ENCODE measurements around the gene TSR3.

TSR3 gene

DNA sequence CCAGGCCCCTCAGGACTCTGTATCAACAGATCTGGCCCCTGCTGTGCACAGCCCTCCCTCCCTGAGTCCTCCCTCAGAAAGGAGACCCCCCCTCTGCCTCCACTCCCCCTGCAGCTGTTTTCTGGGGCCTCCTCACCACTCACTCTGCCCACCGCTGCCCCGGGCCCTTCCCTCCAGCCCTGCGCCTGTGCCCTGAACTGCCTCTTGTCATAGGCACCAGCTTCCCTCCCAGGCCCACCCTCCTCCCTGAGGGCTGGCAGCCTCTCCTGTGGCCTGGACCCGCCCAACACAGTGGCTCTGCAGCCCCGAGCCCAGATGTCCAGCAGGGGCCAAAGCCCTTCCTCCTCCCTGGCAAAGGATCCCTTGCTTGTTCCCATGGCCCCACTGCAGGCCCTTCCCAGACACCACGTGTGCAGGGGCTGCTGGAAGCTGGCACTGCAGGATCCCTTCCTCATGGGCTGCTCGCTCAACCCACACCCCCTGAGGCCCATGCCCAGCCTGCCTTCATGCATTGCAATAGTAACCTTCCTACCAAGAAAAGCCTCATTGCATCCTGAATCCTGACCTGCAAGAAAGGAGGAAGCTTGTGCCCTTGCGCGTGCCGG lies 25.8 kb upstream of the TSR3 start:
- no peak for DNase-seq (ENCODE audit: low spot score)

DNA sequence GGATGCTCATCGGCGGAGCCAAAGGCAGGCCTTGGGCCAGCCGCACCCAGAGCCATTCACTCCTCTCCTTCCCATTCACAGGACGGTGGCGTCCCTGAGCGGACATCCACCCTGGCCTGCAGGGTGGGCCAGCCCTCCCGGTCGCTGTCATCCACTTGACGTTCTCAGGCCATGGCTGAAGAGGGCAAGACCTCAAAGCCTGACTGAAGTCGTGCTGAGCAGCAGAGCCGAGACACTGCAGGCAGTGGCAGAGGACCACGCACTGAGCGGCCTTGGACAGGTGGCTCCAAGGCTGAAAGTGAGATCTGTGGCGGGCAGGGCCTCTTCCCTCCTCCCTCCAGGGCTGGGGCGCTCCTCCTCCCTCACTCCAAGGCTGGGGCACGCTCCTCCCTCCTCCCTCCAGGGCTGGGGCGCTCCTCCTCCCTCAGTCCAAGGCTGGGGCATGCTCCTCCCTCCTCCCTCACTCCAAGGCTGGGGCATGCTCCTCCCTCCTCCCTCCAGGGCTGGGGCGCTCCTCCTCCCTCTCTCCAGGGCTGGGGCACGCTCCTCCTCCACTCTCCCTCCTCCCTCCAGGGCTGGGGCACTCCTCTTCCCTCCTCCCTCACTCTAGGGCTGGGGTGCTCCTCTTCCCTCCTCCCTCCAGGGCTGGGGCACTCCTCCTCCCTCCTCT lies 24.2 kb upstream of the TSR3 start:
- no peak for DNase-seq (ENCODE audit: low spot score)

DNA sequence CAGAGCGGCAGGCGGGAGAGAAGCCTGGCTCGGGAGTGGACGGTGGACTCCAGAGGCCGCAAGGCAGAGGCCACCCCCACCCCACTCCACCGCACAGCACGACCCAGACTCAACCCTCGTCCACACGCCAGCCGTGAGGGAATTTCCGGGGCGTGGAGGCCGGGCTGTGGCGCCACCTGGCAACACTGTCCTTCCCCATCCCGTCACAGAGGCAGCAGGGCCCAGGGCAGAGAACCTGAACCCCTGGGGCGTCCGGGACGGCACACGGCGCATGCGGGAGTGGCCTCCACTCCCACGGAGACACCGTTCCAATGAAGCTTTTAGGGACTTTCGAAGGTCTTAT lies 23.6 kb upstream of the TSR3 start:
- DNase-seq (ENCODE audit: low spot score): no peak

DNA sequence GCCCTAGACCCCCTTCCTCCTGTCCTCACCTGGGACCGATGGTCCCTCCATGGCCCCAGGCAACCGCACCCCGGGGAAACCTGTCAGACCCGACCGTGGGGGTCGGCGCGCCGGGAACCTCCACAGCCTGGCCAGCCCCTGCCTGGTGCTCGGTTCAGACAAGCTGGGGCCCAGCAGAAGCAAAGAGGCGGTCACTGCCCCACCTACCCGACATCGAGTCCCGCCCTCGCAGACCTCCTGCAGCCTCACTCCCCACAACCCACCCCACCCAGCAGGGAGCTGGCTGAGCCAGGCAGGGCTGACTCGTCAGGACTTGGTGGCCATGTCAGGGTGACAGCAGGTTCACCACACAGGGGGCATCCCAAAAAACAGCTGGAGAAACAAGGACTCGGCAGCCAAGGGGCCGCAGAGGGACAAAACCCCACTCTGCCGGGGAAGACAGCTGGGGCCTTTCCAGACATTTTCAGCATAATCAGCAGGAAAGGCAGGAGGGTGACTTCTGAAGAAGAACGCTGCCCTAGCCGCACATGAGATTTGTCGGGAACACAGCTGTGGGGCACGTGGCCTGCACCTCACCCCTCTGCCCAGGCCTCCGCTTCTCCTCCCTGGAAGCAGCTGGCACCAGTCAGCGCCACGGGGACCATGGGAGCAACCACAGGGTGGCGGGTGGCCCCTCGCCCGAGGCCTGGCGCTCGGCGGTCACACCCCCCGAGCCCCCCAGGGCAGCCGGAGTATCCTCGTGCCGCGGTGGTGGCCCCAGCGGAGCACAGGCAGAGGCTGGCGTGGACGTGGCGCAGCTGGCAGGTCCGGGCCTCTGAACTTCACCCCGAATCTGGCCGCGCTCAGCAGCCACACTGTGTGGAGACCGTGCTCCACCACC lies 23.0 kb upstream of the TSR3 start:
- DNase-seq (ENCODE audit: low spot score): no peak

DNA sequence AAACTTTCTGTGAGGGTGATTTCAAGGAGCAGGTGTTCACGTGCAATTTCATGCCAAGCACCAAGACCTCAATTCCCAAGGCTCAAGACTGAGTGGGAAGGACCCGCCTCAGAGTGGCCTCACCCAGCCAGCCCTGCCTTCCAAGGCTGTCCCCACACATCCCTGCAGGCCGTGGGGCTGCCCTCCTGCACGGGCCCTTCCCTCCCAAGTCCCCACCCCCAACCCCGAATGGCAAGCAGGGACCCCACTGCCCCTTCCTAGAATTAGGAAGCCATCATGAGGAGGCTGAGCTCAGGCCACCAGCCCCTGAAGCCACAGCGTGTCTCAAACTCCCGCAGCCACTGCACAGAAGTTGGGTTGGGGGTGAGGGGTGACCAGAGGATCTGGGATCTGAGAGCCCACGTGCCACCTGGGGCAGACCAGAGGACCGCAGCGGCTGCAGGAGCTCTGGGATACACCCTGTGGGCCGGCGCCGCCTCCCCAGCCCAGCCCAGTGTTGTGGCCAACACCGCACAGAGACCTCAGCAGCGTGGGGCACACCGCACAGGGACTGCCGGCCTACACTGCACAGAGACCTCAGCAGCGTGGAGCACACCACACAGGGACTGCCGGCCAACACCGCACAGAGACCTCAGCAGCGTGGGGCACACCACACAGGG lies 20.7 kb upstream of the TSR3 start:
- no peak for DNase-seq (ENCODE audit: low spot score)

DNA sequence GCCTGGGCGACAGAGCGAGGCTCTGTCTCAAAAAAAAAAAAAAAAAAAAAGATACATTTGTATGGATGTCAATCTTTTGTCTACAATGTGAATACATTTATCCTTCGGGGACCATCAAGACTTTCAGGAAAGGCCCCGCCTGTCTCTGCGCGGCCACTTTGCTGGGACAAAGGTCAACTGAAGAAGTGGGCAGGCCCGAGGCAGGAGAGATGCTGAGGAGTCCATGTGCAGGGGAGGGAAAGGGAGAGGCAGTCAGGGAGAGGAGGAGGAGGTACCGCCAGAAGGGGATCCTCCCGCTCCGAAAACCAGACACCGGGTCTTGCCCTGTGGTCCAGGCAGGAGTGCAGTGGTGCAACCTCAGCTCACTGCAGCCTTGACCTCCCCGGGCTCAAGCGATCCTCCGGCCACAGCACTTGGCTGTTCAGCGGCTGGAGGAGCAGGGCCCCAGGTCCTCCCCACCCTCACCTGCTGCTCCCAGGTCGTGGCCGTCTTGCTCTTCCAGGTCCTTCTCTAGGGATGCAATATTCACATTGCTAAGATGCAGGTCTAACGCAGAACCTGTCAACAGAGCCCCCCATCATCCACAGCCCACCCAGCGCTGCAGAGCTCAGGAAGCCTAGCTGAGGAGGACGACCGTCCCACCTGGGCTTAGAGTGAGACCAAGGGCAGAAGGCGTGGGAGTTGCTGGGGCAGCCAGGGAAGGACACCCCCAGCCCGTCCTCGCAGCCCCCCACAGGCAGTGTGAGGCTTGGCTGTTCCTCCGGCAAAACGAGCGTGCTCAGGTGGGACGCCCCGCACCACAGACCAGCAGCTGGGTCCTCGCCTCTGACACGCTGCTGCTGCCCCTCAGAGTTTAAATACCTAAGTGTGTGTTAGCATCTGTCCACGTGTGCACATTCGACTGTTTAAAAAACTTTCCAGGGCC lies 19.6 kb upstream of the TSR3 start:
- no peak for DNase-seq (ENCODE audit: low spot score)

DNA sequence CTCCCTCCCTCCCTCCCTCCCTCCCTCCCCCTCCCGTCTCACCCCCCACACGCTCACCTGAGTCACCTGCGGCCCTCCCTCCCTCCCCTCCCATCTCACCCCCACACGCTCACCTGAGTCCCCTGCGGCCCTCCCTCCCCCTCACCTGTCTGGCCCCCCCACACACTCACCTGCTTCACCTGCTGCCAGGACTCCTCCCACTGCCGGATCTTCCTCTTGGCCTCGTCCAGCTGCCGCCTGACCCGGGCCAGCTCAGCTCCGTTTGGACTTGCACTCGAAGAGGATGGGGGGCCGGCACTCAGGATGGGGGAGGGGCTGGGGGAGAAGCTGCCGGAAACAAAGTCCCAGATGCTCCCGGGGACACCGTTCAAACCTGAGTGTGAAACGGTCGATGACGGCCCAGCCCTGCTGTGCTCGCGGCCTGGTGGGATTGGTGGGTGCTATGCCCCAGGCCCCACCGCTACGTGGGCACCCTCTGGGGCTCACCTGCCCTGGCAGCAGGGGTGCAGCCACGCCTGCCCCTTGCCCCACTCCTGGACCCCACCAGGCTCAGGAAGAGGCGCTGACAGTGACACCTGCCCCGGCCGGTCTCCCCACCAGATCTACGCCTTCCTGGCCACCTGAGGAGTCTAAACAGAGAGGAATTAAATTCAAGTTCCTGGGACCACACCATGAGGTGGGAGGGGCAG lies 16.0 kb upstream of the TSR3 start:
- no peak for DNase-seq (ENCODE audit: low spot score)

DNA sequence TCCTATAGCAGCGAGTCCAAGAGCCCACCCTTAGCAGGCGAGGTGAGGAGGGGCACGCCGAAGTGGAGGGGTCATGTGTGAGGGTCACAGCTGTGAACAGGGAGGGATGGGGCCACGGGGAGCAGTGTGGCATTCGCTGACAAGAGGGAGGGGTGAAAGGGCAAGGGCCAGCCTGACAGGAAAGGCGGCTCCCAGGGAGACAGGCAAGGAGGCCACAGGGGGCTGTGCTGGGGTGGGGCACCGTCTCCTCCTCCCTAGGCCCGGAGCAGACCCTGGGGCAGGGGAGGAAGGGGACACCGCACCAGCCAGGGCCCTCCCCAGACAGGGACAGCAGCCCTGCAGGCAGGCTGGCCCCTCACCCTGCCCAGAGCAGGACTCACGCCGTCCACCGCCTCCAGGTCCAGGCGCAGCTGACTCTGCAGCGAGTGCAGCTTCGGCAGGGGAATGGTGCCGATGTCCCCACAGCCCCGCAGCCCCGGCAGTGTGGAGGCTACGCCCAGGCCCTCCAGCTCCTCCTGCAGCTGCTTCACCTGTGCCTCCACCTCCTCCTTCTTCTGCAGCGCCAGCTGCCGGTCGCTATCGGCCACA lies 15.1 kb upstream of the TSR3 start:
- no peak for DNase-seq (ENCODE audit: low spot score)

DNA sequence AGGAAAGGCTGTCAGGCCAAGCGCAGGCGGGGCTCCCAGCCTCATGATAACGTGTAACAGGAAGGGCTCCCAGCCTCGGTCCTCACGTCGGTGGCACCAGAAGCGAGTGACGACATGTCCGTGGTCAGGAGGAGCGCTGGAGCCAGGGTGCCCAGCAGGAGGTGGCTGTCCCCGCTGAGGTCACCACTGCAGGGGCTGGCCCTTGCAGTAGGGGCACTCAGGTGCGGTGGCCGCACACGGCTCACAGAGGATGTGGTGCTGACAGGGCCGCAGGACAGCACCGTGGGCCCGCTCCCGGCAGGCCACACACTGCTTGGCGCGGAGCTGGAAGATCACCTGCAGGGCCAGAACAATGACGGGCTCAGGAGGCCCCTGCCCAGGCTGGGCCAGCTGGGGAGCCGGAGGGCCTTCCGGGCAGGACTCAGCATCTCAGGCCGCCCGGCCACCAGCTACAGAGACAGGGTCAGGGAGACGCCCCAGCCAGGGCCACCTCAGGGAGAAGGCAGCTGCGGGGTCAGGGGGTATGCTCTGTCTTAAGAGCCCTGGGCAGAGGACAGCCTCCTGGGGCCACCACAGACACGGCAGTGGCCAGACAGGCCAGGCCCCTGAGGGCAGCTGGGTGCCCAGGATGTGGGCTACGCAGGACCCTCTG lies 14.5 kb upstream of the TSR3 start:
- DNase-seq (ENCODE audit: low spot score): no peak

DNA sequence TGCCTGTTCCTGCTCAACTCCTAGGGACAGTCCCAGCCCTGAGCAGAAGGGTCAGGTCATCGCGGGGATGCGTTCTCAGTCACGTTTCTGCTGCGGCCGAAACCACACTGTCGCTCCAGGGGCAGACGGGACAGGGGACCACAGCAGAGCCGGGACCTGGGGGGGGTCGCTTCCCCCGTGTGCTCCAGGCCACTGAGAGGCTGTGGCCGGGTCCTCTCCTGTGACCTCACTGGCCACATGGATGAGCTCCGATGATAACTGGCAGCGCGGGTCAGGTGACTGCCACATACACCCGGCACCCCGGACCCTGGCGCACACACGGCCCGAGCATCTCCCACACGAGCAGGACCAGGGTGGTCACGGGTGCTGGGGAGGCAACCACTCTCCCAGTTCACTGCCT lies 12.8 kb upstream of the TSR3 start:
- DNase-seq (ENCODE audit: low spot score): no peak

DNA sequence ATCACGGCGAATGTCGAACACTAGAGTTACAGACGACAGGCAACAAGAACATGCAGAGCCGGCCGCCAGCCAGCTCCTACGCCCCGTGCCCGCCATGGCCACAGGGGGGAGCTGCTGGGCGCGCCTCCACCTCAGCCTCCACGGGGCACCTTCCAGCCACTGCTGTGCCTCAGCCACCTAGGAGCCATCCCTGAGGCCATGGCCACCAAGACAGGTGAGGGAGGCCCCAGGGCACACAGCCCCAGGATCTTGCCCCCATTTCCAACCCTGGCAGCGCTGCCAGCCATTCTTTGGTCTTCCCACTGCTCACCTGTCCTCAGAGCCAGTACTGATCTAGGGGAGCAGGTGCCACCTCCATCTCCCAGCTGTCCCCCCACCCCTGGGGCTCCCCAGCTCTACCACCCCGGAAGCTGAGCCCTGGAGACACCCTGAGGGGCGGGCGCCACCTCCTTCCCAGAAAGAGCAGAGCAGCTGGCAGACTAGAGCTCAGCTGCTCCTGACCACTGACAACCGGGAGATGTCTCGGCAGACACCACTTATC lies 11.9 kb upstream of the TSR3 start:
- peak; percentile 30 for DNase-seq (ENCODE audit: low spot score)

DNA sequence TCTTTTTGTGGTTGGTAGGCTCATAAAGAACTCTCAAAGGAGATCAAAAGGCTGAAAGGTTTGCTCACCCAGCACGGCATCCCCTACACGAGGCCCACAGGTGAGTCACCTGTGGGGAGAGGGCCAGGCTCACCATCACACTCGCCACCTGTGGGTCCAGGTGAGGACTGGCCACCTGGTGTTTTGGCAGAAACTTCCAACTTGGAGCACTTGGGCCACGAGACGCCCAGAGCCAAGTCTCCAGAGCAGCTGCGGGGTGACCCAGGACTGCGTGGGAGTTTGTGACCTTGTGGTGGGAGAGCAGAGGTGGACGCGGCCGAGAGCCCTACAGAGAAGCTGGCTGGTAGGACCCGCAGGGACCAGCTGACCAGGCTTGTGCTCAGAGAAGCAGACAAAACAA lies 11.1 kb upstream of the TSR3 start:
- no peak for DNase-seq (ENCODE audit: low spot score)

DNA sequence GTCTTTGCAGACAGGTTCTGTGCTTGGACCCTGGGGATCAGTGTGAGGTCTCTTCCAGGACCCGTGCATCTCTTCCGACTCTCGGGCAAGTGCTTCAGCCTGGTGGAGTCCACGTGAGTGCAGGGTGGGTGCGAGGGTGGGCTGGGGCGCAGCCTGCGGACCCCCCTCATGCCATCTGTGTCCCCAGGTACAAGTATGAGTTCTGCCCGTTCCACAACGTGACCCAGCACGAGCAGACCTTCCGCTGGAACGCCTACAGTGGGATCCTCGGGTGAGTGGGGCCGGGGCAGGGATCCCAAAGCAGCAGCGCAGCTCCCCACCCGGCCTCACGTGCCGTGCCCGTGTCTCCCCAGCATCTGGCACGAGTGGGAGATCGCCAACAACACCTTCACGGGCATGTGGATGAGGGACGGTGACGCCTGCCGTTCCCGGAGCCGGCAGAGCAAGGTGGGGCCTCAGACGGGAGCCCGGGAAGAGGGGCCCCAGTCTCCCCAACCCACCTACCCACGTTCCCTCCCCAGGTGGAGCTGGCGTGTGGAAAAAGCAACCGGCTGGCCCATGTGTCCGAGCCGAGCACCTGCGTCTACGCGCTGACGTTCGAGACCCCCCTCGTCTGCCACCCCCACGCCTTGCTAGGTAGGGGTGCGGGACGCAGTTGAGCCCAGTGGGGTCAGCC lies 10.1 kb upstream of the TSR3 start:
- no peak for DNase-seq (ENCODE audit: low spot score)

DNA sequence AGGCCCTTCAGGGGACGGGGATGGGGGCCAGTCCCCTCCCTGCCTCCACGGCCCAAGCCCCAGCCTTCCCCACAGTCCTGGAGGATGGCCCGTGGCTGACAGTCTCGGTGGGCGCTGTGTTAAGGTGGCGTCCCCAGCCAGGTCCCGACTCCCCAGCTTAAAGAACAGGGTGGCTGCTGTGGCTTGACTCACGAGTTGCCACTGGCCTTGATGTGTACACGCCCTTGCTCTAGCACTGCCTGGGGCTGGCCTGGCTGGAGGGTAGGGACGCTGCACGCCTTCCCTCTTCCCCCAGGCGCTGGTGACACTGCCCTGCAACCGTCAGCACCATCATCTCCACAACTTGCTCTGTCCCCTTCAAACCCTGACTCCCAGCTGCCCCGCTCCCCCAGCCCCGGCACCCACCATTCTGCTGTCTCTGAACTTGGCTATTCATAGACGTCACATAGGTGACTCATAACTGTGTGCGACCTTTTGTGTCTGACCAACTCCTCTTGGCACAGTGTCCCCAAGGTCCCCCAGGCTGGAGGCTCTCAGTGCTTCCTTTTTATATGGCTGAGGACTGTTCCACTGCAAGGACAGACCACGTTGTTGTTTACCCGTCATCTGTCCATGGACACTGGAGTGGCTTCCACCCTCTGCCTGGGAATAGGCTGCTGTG lies 6.4 kb upstream of the TSR3 start:
- no peak for DNase-seq (ENCODE audit: low spot score)

DNA sequence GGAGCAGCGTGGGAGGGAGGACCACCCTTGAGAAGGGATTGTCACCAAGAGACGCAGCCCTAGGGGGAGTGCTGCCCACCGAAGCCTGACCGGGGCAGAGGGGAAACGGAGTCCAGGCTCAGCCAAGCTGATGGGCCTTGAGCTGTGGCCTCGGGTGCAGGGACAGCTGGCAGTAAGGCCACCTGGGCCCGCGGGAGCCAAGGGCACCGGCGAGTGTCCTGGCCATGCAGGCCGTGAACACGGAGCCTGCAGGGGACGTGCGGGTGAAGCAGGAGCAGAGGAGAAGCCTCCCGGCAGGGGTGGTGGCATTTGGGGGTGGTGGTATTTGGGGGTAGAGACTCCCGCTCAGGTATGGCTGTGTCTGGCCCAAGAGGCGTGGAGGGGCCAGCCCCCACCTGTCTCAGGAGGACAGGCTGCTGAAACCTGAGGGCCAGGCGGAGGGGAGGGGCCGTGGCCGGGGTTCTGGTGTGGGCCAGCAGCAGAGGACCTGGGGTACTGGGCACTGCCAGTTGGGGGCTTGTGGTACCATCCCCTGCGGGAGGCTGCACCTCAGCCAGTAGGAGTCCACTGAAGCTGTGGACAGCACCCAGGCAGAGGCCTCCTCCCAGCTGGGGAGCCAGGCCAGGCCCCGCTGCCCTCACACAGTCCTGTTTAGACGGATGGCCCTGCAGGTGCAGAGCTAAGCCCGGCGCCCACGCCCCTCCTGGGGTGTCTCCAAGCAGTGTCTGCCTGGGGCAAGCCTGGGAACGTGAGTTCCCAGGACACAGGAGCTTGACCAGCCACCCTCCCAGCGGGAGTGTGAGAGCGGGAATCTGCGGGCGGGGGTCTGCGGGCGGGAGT lies 4.6 kb upstream of the TSR3 start:
- DNase-seq (ENCODE audit: low spot score): no peak

DNA sequence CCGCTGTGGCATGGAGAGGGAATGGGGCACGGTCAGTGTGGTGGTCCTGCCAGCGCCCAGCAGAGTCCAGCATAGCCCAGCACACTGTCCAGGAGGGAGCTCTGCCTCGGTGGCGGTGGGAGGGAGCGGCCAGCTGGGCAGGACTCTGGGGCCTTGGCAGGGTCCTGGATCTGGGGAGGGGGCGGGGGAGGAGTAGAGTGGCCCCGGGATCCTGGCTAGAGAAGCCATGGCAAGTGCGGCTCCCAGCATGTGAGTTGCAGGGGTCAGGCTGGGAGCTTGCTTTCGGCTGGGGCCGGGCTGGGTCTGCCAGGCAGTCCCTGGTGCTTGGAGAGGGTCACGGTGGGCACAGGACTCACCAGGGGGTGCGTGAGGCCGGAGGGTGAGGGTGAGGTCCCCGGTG lies 3.9 kb upstream of the TSR3 start:
- DNase-seq (ENCODE audit: low spot score): no peak

DNA sequence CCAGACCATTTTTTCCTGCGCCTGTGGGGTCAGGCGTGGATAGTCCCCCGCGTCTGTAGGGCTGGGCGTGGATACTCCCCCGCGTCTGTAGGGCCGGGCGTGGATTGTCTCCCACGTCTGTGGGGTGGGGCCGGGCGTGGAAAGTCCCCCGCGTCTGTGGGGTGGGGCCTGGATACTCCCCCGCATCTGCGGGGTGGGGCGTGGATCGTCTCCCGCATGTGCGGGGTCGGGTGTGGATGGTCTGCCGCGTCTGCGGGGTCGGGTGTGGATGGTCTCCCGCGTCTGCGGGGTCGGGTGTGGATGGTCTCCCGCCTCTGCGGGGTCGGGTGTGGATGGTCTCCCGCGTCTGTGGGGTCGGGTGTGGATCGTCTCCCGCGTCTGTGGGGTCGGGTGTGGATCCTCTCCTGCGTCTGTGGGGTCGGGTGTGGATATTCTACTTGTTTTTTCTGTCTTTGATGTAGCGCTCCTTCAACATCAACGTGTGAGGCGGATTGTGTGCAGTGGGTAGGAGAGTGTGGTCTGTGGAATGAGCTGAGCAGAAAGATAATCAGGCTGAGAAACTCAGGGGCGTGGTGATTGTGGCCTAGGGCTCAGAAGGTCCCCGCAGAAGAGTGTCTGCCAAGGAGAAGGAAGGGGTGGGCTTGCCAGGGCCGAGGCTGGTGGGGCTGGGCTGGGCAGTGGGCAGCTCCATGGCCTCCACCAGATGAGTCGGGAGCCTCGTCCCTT lies 3.3 kb upstream of the TSR3 start:
- DNase-seq (ENCODE audit: low spot score): no peak
